Gastrocnemius medialis (tissue), 4 donors: Measurements from ENCODE around the gene ZNF836. TPM values are rescaled to one million over a fixed set of nuclear protein-coding genes. Genes with fewer than 3 reads are reported as not detected.

Experiments used
- ATAC-seq, 2 donors: fragments of 150-250 bp; one replicate each; pipeline ENCODE4 v1.9.1; 2016
- DNase-seq, 2 donors: peaks; one replicate each; pipeline ENCODE4 v3.0.0-alpha.2; 2019
- H3K27ac ChIP-seq, 4 donors: fragments of 200-600 bp; sonication (generic); 1 replicate in 1 of 4; 2 replicates in 3 of 4; pipeline ENCODE4 v1.5.1; 2016 to 2018; ENCODE audit warnings: mild to moderate bottlenecking in 2 of 4, moderate library complexity in 1 of 4
- H3K27me3 ChIP-seq, 3 donors: fragments of 200-600 bp; sonication (generic) in 2 of 3; 1 replicate in 1 of 3; 2 replicates in 2 of 3; pipeline versions ENCODE4 v1.5.1 to v1.6.0; 2016 to 2019; ENCODE audit warnings: mild to moderate bottlenecking in 1 of 3, moderate library complexity in 1 of 3
- H3K36me3 ChIP-seq, 2 donors: fragments of 200-600 bp; sonication (generic) in 1 of 2; one replicate each; pipeline ENCODE4 v1.5.1; 2017 to 2018
- H3K4me1 ChIP-seq, 2 donors: fragments of 200-600 bp; sonication (generic) in 1 of 2; one replicate each; pipeline ENCODE4 v1.5.1; 2016 to 2017; ENCODE audit warnings: mild to moderate bottlenecking in 2 of 2
- H3K4me3 ChIP-seq, 4 donors: fragments of 200-600 bp; sonication (generic) in 3 of 4; 1 replicate in 1 of 4; 2 replicates in 3 of 4; pipeline ENCODE4 v1.5.1; 2016 to 2019; ENCODE audit warnings: mild to moderate bottlenecking in 2 of 4
- H3K9me3 ChIP-seq, 3 donors: fragments of 200-600 bp; sonication (generic) in 2 of 3; 1 replicate in 1 of 3; 2 replicates in 2 of 3; pipeline ENCODE4 v1.5.1; 2016 to 2019
- CTCF ChIP-seq, 5 experiments: fragments of 450-650 bp in 3 of 5; fragments of 200-600 bp in 2 of 5; sonication (generic) in 2 of 5; IDR thresholded peaks in 4 of 5; conservative IDR thresholded peaks in 1 of 5; 1 replicate in 4 of 5; 2 replicates in 1 of 5; pipeline ENCODE4 v1.5.1; 2016 to 2019; ENCODE audit warnings: antibody characterized with exemption in 5 of 5, mild to moderate bottlenecking in 3 of 5, moderate library complexity in 3 of 5
- POLR2A ChIP-seq, 2 donors: fragments of 450-650 bp; IDR thresholded peaks; one replicate each; pipeline ENCODE4 v1.6.1; 2017; ENCODE audit warnings: antibody characterized with exemption in 2 of 2, mild to moderate bottlenecking in 2 of 2, moderate library complexity in 2 of 2
- in situ Hi-C, 4 donors: fragments of 200-750 bp; cut with MboI; loops; one replicate each; pipeline versions ENCODE4 v1.15.0 to v1.8.0; 2017; ENCODE audit warnings: low sequenced_read_pairs in 4 of 4
- intact Hi-C: fragments of 100-400 bp; cut with DNase I; formaldehyde crosslinking; loops from one replicate; pipeline ENCODE4 v1.15.1; 2023; ENCODE audit warnings: low total_unique reads
- total RNA-seq, 4 donors: library from RNA; depleted of rRNA; stranded (reverse); fragments of >200 nt; gene quantifications; one replicate each; pipeline versions ENCODE4 v1.1.0 to v1.2.3, GENCODE V29; 2016

The ZNF836 gene
- total RNA-seq, 4 donors from 2014 or later: 1.2 to 4.9 (median 2.3) TPM

GRCh38 chr19:52172347-52172746 lies 926 bp upstream of the ZNF836 start:
- TF ChIP-seq POLR2A (IDR thresholded peaks at IDR 0.05) (no peak), CTCF (IDR thresholded peaks at IDR 0.05 in 4 of 5, conservative IDR thresholded peaks at IDR 0.05 in 1 of 5) (no peak)
- Histone ChIP-seq H3K36me3 (peaks cover 0 to 8% of the 10 kb centered on the region in 2 donors), H3K9me3 (no peaks in the 10 kb centered on the region), H3K27me3 (no peaks in the 10 kb centered on the region), H3K4me3 (peak overlapping the region in 2 of 4 donors; percentile 71 to 94), H3K27ac (peak overlapping the region; percentile 78 to 85 (median 84)), H3K4me1 (peaks cover 7 to 9% of the 10 kb centered on the region in 2 donors)
- intact Hi-C loops (no loop called here), in situ Hi-C loops (no loop called here)
- ATAC-seq (no peak), DNase-seq (no peak)

GRCh38 chr19:52170863-52171320 lies 529 bp downstream of the ZNF836 start:
- no peaks in the 10 kb centered on the region for H3K27me3 ChIP-seq
- no peak for TF ChIP-seq POLR2A (IDR thresholded peaks at IDR 0.05)
- TF ChIP-seq CTCF (IDR thresholded peaks at IDR 0.05 in 4 of 5, conservative IDR thresholded peaks at IDR 0.05 in 1 of 5): no peak
- H3K4me3 ChIP-seq: peak overlapping the region; percentile 71 to 94 (median 82)
- H3K27ac ChIP-seq: peak overlapping the region; percentile 78 to 85 (median 84)
- intact Hi-C loops (loop anchor here (1.0 kb wide), 2 partner anchors 18 to 31 kb away; no protein-coding TSS in a partner anchor), in situ Hi-C loops (no loop called here)
- H3K4me1 ChIP-seq: peaks cover 7 to 9% of the 10 kb centered on the region in 2 donors
- DNase-seq (no peak), ATAC-seq (peak; percentile 57 to 74)
- no peaks in the 10 kb centered on the region for H3K9me3 ChIP-seq
- peaks cover 0 to 21% of the 10 kb centered on the region in 2 donors for H3K36me3 ChIP-seq

GRCh38 chr19:52170304-52170703 lies 1.1 kb downstream of the ZNF836 start:
- peaks cover 0 to 26% of the 10 kb centered on the region in 2 donors for H3K36me3 ChIP-seq
- intact Hi-C loops: no loop called here
- TF ChIP-seq POLR2A (IDR thresholded peaks at IDR 0.05) (no peak), CTCF (IDR thresholded peaks at IDR 0.05 in 4 of 5, conservative IDR thresholded peaks at IDR 0.05 in 1 of 5) (no peak)
- H3K9me3 ChIP-seq: no peaks in the 10 kb centered on the region
- peaks cover 7 to 9% of the 10 kb centered on the region in 2 donors for H3K4me1 ChIP-seq
- no peaks in the 10 kb centered on the region for H3K27me3 ChIP-seq
- in situ Hi-C loops: no loop called here
- DNase-seq (no peak), ATAC-seq (no peak)
- H3K4me3 ChIP-seq: peak overlapping the region; percentile 71 to 94 (median 82)
- peak overlapping the region; percentile 78 to 85 (median 84) for H3K27ac ChIP-seq

GRCh38 chr19:52155596-52156359 lies 15.6 kb downstream of the ZNF836 start:
- Histone ChIP-seq H3K27ac (no peak overlapping the region), H3K27me3 (no peaks in the 10 kb centered on the region), H3K36me3 (peaks cover 0 to 62% of the 10 kb centered on the region in 2 donors), H3K4me1 (no peaks in the 10 kb centered on the region), H3K9me3 (peaks cover 0 to 32% (median 13%) of the 10 kb centered on the region in 3 donors), H3K4me3 (peak overlapping the region in 1 of 4 donors; percentile 26)
- in situ Hi-C loops: no loop called here
- intact Hi-C loops: no loop called here
- no peak for TF ChIP-seq POLR2A (IDR thresholded peaks at IDR 0.05)
- no peak for TF ChIP-seq CTCF (IDR thresholded peaks at IDR 0.05 in 4 of 5, conservative IDR thresholded peaks at IDR 0.05 in 1 of 5)
- no peak for DNase-seq
- ATAC-seq: no peak
